GM23338 (cell line): ENCODE data around the gene COPB2.

ENCODE experiments used
- CREB1 ChIP-seq: fragments of 250-450 bp; sonication (Bioruptor Pico); IDR thresholded peaks from 2 replicates; pipeline ENCODE4 v1.5.0; 2020; ENCODE audit warnings: low read depth, mild to moderate bottlenecking, moderate library complexity
- CTCF ChIP-seq, 2 experiments: fragments of 200-600 bp in 1 of 2; sonication (generic) in 1 of 2; conservative IDR thresholded peaks; 2 replicates each; pipeline versions ENCODE4 v1.5.1 to v1.6.1; 2016 to 2017; ENCODE audit warnings: antibody characterized with exemption in 2 of 2, low read depth in 2 of 2, mild to moderate bottlenecking in 2 of 2, moderate library complexity in 1 of 2
- ETS1 ChIP-seq: IDR thresholded peaks from 2 replicates; pipeline ENCODE4 v1.6.1; 2016; ENCODE audit warnings: antibody characterized with exemption
- EZH2 ChIP-seq: fragments of 200-600 bp; sonication (generic); IDR thresholded peaks from one replicate; pipeline ENCODE4 v1.8.0; 2017; ENCODE audit warnings: antibody characterized with exemption, mild to moderate bottlenecking, low read depth; ENCODE audit not compliant: unreplicated experiment
- EZH2phosphoT487 ChIP-seq: fragments of 200-600 bp; sonication (generic); IDR thresholded peaks from one replicate; pipeline ENCODE4 v1.8.1; 2018; ENCODE audit warnings: antibody characterized with exemption; ENCODE audit not compliant: unreplicated experiment
- POLR2AphosphoS5 ChIP-seq: IDR thresholded peaks from 2 replicates; pipeline ENCODE4 v1.6.1; 2016; ENCODE audit warnings: antibody characterized with exemption, low read depth
- REST ChIP-seq: IDR thresholded peaks from one replicate; pipeline ENCODE4 v1.6.1; 2018; ENCODE audit warnings: antibody characterized with exemption; ENCODE audit not compliant: unreplicated experiment

GRCh38 chr3:139377378-139377777 is 12.1 kb downstream of the COPB2 start:
- TF ChIP-seq CTCF (conservative IDR thresholded peaks at IDR 0.05; ENCODE audit: low read depth in 2 of 2), result no peak
- TF ChIP-seq CREB1 (CRISPR knock-in tag), result no peak
- no peak for TF ChIP-seq EZH2
- no peak for TF ChIP-seq EZH2phosphoT487
- no peak for TF ChIP-seq REST
- no peak for TF ChIP-seq POLR2AphosphoS5
- TF ChIP-seq ETS1, result no peak
